Measurements from ENCODE around the gene AGFG2. TPM values are rescaled to one million over a fixed set of nuclear protein-coding genes. Genes with fewer than 3 reads are reported as not detected.

Gene AGFG2
- total and polyA plus RNA-seq, 10 of the 15 experiments (the other 5 are each of a cell fraction or from before 2014, with no cell fraction given) = 0.90 to 71.5 (median 25.4) TPM

- TF ChIP-seq RELB (IDR thresholded peaks at IDR 0.05; ENCODE audit: low read depth) = peak; percentile 53; the same call in 1 of the 2 replicates
- no peak for TF ChIP-seq TARDBP (IDR thresholded peaks at IDR 0.05; ENCODE audit: borderline replicate concordance)
- TF ChIP-seq EP300 (IDR thresholded peaks at IDR 0.05; ENCODE audit: borderline replicate concordance in 1 of 2, control insufficient read depth in 1 of 2, low read depth in 2 of 2, low read length in 2 of 2) = no peak
Measured at GRCh38 chr7:100546129-100546925, 7.3 kb downstream of the AGFG2 start (continued).

- intact Hi-C loops (cut with micrococcal nuclease; ENCODE audit: unreplicated experiment) (loop anchor here (5.0 to 10.0 kb wide), 2 partner anchors 70 to 182 kb away; partner anchors contain the start of gene TSC22D4), in situ Hi-C loops (cut with MboI) (no loop called here)
- Histone ChIP-seq H3K4me2 (ENCODE audit: control insufficient read depth, insufficient read depth) (peak overlapping the region; percentile 88), H3K9ac (ENCODE audit: control insufficient read depth, insufficient read depth, low read length) (peak overlapping the region; percentile 52), H3K36me3 (ENCODE audit: control insufficient read depth in 2 of 2, insufficient read depth in 2 of 2, low read length in 1 of 2) (peaks cover 0 to 16% of the 10 kb centered on the region in 2 experiments; a peak in 3 of 4 replicates), H3K27me3 (replicated peaks in 1 of 2; ENCODE audit: control insufficient read depth in 2 of 2, insufficient read depth in 2 of 2, low read length in 1 of 2) (no peaks in the 10 kb centered on the region), H3K9me3 (replicated peaks; ENCODE audit: control insufficient read depth, insufficient read depth, low read length) (no peaks in the 10 kb centered on the region), H2AFZ (ENCODE audit: control insufficient read depth, low read depth, low read length) (no peak overlapping the region), H3K4me3 (peak overlapping the region; percentile 56), H3K79me2 (ENCODE audit: control insufficient read depth, insufficient read depth, low read length) (peaks cover 60% of the 10 kb centered on the region), H3K27ac (ENCODE audit: control insufficient read depth, insufficient read depth) (peak overlapping the region; percentile 99), H3K4me1 (ENCODE audit: control insufficient read depth, insufficient read depth, low read length) (peaks cover 68% of the 10 kb centered on the region), H4K20me1 (ENCODE audit: control insufficient read depth, insufficient read depth) (no peaks in the 10 kb centered on the region)
- FAIRE-seq = no peak
- DNase-seq (ENCODE audit: low read depth, low spot score) = no peak
- 0 out of 2 replicates have a peak, but pooled peaks have one; percentile 30 for TF ChIP-seq CHD2 (IDR thresholded peaks at IDR 0.05; ENCODE audit: borderline replicate concordance, low read depth, low read length)
- TF ChIP-seq SMARCA5 (IDR thresholded peaks at IDR 0.05) = no peak
- 0 out of 2 replicates have a peak, but pooled peaks have one; percentile 6 for TF ChIP-seq NBN (IDR thresholded peaks at IDR 0.05)
- TF ChIP-seq ETV6 (conservative IDR thresholded peaks at IDR 0.05 in 1 of 2, IDR thresholded peaks at IDR 0.05 in 1 of 2; ENCODE audit: borderline replicate concordance in 1 of 2, low read depth in 1 of 2) = no peak
- TF ChIP-seq TCF7 (IDR thresholded peaks at IDR 0.05; ENCODE audit: borderline replicate concordance) = 0 out of 2 replicates have a peak, but pooled peaks have one; percentile 10
- TF ChIP-seq HDGF (IDR thresholded peaks at IDR 0.05) = 0 out of 2 replicates have a peak, but pooled peaks have one; percentile 21
- TF ChIP-seq EGR1 (IDR thresholded peaks at IDR 0.05; ENCODE audit: borderline replicate concordance in 1 of 2, low read depth in 2 of 2, low read length in 2 of 2) = peak in 1 of 2 experiments; percentile 77; a peak in 2 of 3 replicates
- no peak for TF ChIP-seq PAX5 (IDR thresholded peaks at IDR 0.05; ENCODE audit: borderline replicate concordance, low read depth, low read length)
- POLR2A ChIA-PET = interaction anchor here (0.6 to 7.1 kb wide), 10 partner anchors 8 to 412 kb away, joined by 3 to 47 read pairs (median 4); partner anchors contain the start of genes AGFG2, FBXO24, LRCH4 and ZCWPW1
- SMC1A ChIA-PET (ENCODE audit: uncharacterized antibody, unreplicated experiment) = interaction anchor here (0.7 to 10.6 kb wide), 8 partner anchors 8 to 72 kb away, joined by 3 to 127 read pairs (median 6); partner anchors contain the start of gene AGFG2
- CTCF ChIA-PET = interaction anchor here (0.6 to 7.9 kb wide), 9 partner anchors 13 to 158 kb away, joined by 3 to 101 read pairs (median 7); partner anchors contain the start of gene POP7
- 10% methylated on average over 9 of the region's 9 CpGs for WGBS (ENCODE audit: insufficient coverage, insufficient replicate concordance, low lambda C conversion rate, missing lambda C conversion rate)
- RAD21 ChIA-PET (ENCODE audit: unreplicated experiment) = interaction anchor here (1.0 to 11.5 kb wide), 7 partner anchors 13 to 68 kb away, joined by 3 to 90 read pairs (median 4); partner anchors contain the start of gene TSC22D4
- 0 out of 3 replicates have a peak, but pooled peaks have one; percentile 1 for ATAC-seq
- no TSS peak for BruUV-seq (replicated peaks)
Measured at GRCh38 chr7:100546926-100547800, 8.2 kb downstream of the AGFG2 start.

All from GM12878 (cell line).